Esophagus squamous epithelium (tissue), 4 donors: ENCODE results near the gene CIRBP.

ENCODE experiments used
- CTCF ChIP-seq, 6 experiments: fragments of 450-650 bp in 4 of 6; fragments of 200-600 bp in 2 of 6; sonication (generic) in 2 of 6; IDR thresholded peaks; one replicate each; pipeline ENCODE4 v1.5.1; 2016 to 2019; ENCODE audit warnings: antibody characterized with exemption in 6 of 6, mild to moderate bottlenecking in 4 of 6, moderate library complexity in 4 of 6
- POLR2A ChIP-seq, 4 donors: fragments of 450-650 bp; IDR thresholded peaks; one replicate each; pipeline ENCODE4 v1.6.1; 2017; ENCODE audit warnings: antibody characterized with exemption in 4 of 4, mild to moderate bottlenecking in 4 of 4, moderate library complexity in 3 of 4

- no peak for TF ChIP-seq CTCF (IDR thresholded peaks at IDR 0.05)
- TF ChIP-seq POLR2A (IDR thresholded peaks at IDR 0.05): peak in 2 of 4 donors; percentile 23 to 75
Measured at GRCh38 chr19:1259206-1259875, 9.8 kb upstream of the CIRBP start.
